ENCODE data around the gene CNDP1. TPM values are rescaled to one million over a fixed set of nuclear protein-coding genes. Genes with fewer than 3 reads are reported as not detected.

CNDP1 gene
- polyA plus RNA-seq, 1 donor (not counting 4 experiments of a cell fraction or from before 2014, with no cell fraction given) = not detected

- no peaks in the 10 kb centered on the region for H3K9me1 ChIP-seq (ENCODE audit: control insufficient read depth, extremely low read depth, insufficient read depth, low read length)
- H3K9ac ChIP-seq (ENCODE audit: control insufficient read depth, extremely low read depth, insufficient read depth, low read length) = no peak overlapping the region
- H3K36me3 ChIP-seq (ENCODE audit: control insufficient read depth in 2 of 2, extremely low read depth in 1 of 2, insufficient read depth in 2 of 2, low read length in 2 of 2) = no peaks in the 10 kb centered on the region
- no peak overlapping the region for H2AFZ ChIP-seq (ENCODE audit: control insufficient read depth, low read length)
- H3K4me3 ChIP-seq (ENCODE audit: control insufficient read depth in 2 of 3, extremely low read depth in 1 of 3, insufficient read depth in 2 of 3, low read depth in 1 of 3, low read length in 3 of 3) = no peak overlapping the region
- H3K9me3 ChIP-seq (ENCODE audit: control insufficient read depth, low read depth, low read length) = no peaks in the 10 kb centered on the region
- no peaks in the 10 kb centered on the region for H3K79me2 ChIP-seq (ENCODE audit: control insufficient read depth, insufficient read depth, low read length)
- dilution Hi-C loops (cut with MboI; ENCODE audit: extremely low pct_ligation_motif_present, low sequenced_read_pairs) = no loop called here
- TF ChIP-seq EZH2 (IDR thresholded peaks at IDR 0.05; ENCODE audit: low read length) = no peak
- TF ChIP-seq CTCF (optimal IDR thresholded peaks at IDR 0.05 in 1 of 3, IDR thresholded peaks at IDR 0.05 in 1 of 3, conservative IDR thresholded peaks at IDR 0.05 in 1 of 3; ENCODE audit: extremely low read depth in 1 of 3, insufficient read depth in 2 of 3, low read length in 3 of 3) = no peak
- H3K27ac ChIP-seq (ENCODE audit: control insufficient read depth, insufficient read depth, low read length) = no peak overlapping the region
- H4K20me1 ChIP-seq (ENCODE audit: control insufficient read depth, extremely low read depth, insufficient read depth, low read length) = no peaks in the 10 kb centered on the region
- FAIRE-seq = no peak
- H3K27me3 ChIP-seq (ENCODE audit: control insufficient read depth, extremely low read depth, insufficient read depth, low read length) = peaks cover 3% of the 10 kb centered on the region
- H3K4me2 ChIP-seq (ENCODE audit: control insufficient read depth, extremely low read depth, insufficient read depth, low read depth, low read length) = no peak overlapping the region
- DNase-seq (ENCODE audit: low read depth, low spot score) = no peak
- H3K4me1 ChIP-seq (ENCODE audit: control insufficient read depth, extremely low read depth, insufficient read depth, low read length) = no peaks in the 10 kb centered on the region
These were observed 3.3 kb upstream of the CNDP1 start for GRCh38 chr18:74531043-74531442.

- Histone ChIP-seq H3K4me3 (ENCODE audit: control insufficient read depth in 2 of 3, extremely low read depth in 1 of 3, insufficient read depth in 2 of 3, low read depth in 1 of 3, low read length in 3 of 3) (no peak overlapping the region), H3K27me3 (ENCODE audit: control insufficient read depth, extremely low read depth, insufficient read depth, low read length) (peaks cover 3% of the 10 kb centered on the region), H4K20me1 (ENCODE audit: control insufficient read depth, extremely low read depth, insufficient read depth, low read length) (no peaks in the 10 kb centered on the region), H3K79me2 (ENCODE audit: control insufficient read depth, insufficient read depth, low read length) (no peaks in the 10 kb centered on the region), H3K36me3 (ENCODE audit: control insufficient read depth in 2 of 2, extremely low read depth in 1 of 2, insufficient read depth in 2 of 2, low read length in 2 of 2) (no peaks in the 10 kb centered on the region), H3K4me1 (ENCODE audit: control insufficient read depth, extremely low read depth, insufficient read depth, low read length) (no peaks in the 10 kb centered on the region), H3K9me3 (ENCODE audit: control insufficient read depth, low read depth, low read length) (no peaks in the 10 kb centered on the region), H3K27ac (ENCODE audit: control insufficient read depth, insufficient read depth, low read length) (no peak overlapping the region), H2AFZ (ENCODE audit: control insufficient read depth, low read length) (no peak overlapping the region), H3K4me2 (ENCODE audit: control insufficient read depth, extremely low read depth, insufficient read depth, low read depth, low read length) (no peak overlapping the region), H3K9ac (ENCODE audit: control insufficient read depth, extremely low read depth, insufficient read depth, low read length) (no peak overlapping the region), H3K9me1 (ENCODE audit: control insufficient read depth, extremely low read depth, insufficient read depth, low read length) (no peaks in the 10 kb centered on the region)
- dilution Hi-C loops (cut with MboI; ENCODE audit: extremely low pct_ligation_motif_present, low sequenced_read_pairs) = no loop called here
- TF ChIP-seq CTCF (optimal IDR thresholded peaks at IDR 0.05 in 1 of 3, IDR thresholded peaks at IDR 0.05 in 1 of 3, conservative IDR thresholded peaks at IDR 0.05 in 1 of 3; ENCODE audit: extremely low read depth in 1 of 3, insufficient read depth in 2 of 3, low read length in 3 of 3) (no peak), EZH2 (IDR thresholded peaks at IDR 0.05; ENCODE audit: low read length) (no peak)
- no peak for DNase-seq (ENCODE audit: low read depth, low spot score)
- FAIRE-seq = no peak
These were observed 1.7 kb upstream of the CNDP1 start for GRCh38 chr18:74532511-74533025.
